GM18870 (cell line): ENCODE measurements around the gene ALMS1.
"Not testable (repeated sequence)": the region's sequence is repeated elsewhere in the genome, so short reads cannot be mapped to it uniquely, and the experiment has no call there.

ENCODE experiments used
- ATAC-seq: cut with Tn5 transposase; IDR thresholded peaks from one replicate; pipeline ENCODE4 v1.9.1; 2021; ENCODE audit warnings: moderate library complexity; ENCODE audit not compliant: unreplicated experiment

ALMS1 gene

GRCh38 chr2:73385504-73386341, at the start of gene ALMS1:
TSS of gene ALMS1 (plus strand) at chr2:73385836. CDS start at chr2:73385869, 33 bp downstream.
- peak; percentile 66 for ATAC-seq

GRCh38 chr2:73337828-73338227, 47.8 kb upstream of the ALMS1 start:
- no peak for ATAC-seq

- ATAC-seq: no peak
These were observed 46.4 kb upstream of the ALMS1 start for GRCh38 chr2:73339201-73339600.

- ATAC-seq: no peak
These were observed 44.6 kb upstream of the ALMS1 start for GRCh38 chr2:73341039-73341438.

GRCh38 chr2:73343992-73344391, 41.6 kb upstream of the ALMS1 start:
- ATAC-seq: no peak

GRCh38 chr2:73344747-73345146, 40.9 kb upstream of the ALMS1 start:
- not testable (repeated sequence) for ATAC-seq

- no peak for ATAC-seq
These were observed 35.5 kb upstream of the ALMS1 start for GRCh38 chr2:73350035-73350691.

- ATAC-seq: no peak
These were observed 29.5 kb upstream of the ALMS1 start for GRCh38 chr2:73356097-73356496.

GRCh38 chr2:73359915-73360697, 25.5 kb upstream of the ALMS1 start:
- no peak for ATAC-seq

GRCh38 chr2:73366060-73366459, 19.6 kb upstream of the ALMS1 start:
- no peak for ATAC-seq

GRCh38 chr2:73368781-73369180, 16.9 kb upstream of the ALMS1 start:
- ATAC-seq: no peak

- ATAC-seq: no peak
These were observed 15.3 kb upstream of the ALMS1 start for GRCh38 chr2:73370348-73370747.

GRCh38 chr2:73373344-73373743, 12.3 kb upstream of the ALMS1 start:
- no peak for ATAC-seq

- no peak for ATAC-seq
These were observed 11.4 kb upstream of the ALMS1 start for GRCh38 chr2:73374269-73374668.

- ATAC-seq: no peak
These were observed 9.0 kb upstream of the ALMS1 start for GRCh38 chr2:73376681-73377080.

GRCh38 chr2:73383036-73383435, 2.6 kb upstream of the ALMS1 start:
- ATAC-seq: no peak

GRCh38 chr2:73385123-73385503, 523 bp upstream of the ALMS1 start:
- no peak for ATAC-seq

GRCh38 chr2:73386342-73386868, 769 bp downstream of the ALMS1 start:
- peak; percentile 24 for ATAC-seq

GRCh38 chr2:73386894-73387636, 1.4 kb downstream of the ALMS1 start:
- ATAC-seq: no peak

GRCh38 chr2:73402386-73403103, 16.9 kb downstream of the ALMS1 start:
- no peak for ATAC-seq
